HCT116 (cell line): ENCODE data around the gene NFAT5. TPM values are rescaled to one million over a fixed set of nuclear protein-coding genes. Genes with fewer than 3 reads are reported as not detected.

Source experiments
- ATAC-seq: fragments of 200-7000 bp; cut with Tn5 transposase; 2 replicates; pipeline ENCODE4 v1.9.1; 2020; ENCODE audit warnings: mild to moderate bottlenecking, moderate library complexity
- BruUV-seq: library from RNA; stranded (reverse); fragments of 400-500 nt; replicated peaks from 2 replicates; lab custom pipeline; 2021; lab: Mats Ljungman, UMichigan
- CTCF ChIA-PET: fragments of 300-600 bp; sonication (Branson Sonifier 250); formaldehyde crosslinking; loops from one replicate; lab custom pipeline; 2021; ENCODE audit warnings: antibody characterized with exemption; lab: Charles Lee
- POLR2A ChIA-PET: fragments of 300-600, 350-600 bp; sonication (Branson Sonifier 250); formaldehyde crosslinking; loops from one replicate; lab custom pipeline; 2021; ENCODE audit warnings: antibody characterized with exemption; lab: Charles Lee
- RAD21 ChIA-PET, 2 experiments: fragments of 300-600 bp; sonication (Branson Sonifier 250); formaldehyde crosslinking; loops; one replicate each; lab custom pipeline; 2023; ENCODE audit warnings: low total read pairs in 2 of 2; ENCODE audit not compliant: uncharacterized antibody in 2 of 2, unreplicated experiment in 2 of 2, low non-redundant PET in 1 of 2; lab: Charles Lee
- DNase-seq: peaks from one replicate; pipeline ENCODE4 v3.0.0-alpha.2; 2010; ENCODE audit warnings: low read depth, low spot score
- H2AFZ ChIP-seq: fragments of 200-600 bp; shearing (Covaris generic), sonication (generic); 2 replicates; pipeline ENCODE4 v1.6.1; 2017; ENCODE audit warnings: low read depth, mixed run types, mixed read lengths, antibody characterized with exemption, low read length; ENCODE audit not compliant: poor library complexity, severe bottlenecking
- H3K27ac ChIP-seq: 2 replicates; pipeline ENCODE4 v1.5.1; 2012; ENCODE audit warnings: low read depth, low read length
- H3K27me3 ChIP-seq: fragments of 200-600 bp; sonication (generic); 2 replicates; pipeline ENCODE4 v1.6.1; 2016; ENCODE audit warnings: mixed run types, low read length, mixed read lengths; ENCODE audit not compliant: insufficient read depth
- H3K36me3 ChIP-seq, 2 experiments: fragments of 200-500 bp in 1 of 2; fragments of 200-600 bp in 1 of 2; sonication (Bioruptor generic) in 1 of 2; sonication (generic) in 1 of 2; 2 replicates each; pipeline versions ENCODE4 v1.5.1 to v1.6.1; 2014 to 2016; ENCODE audit warnings: low read length in 2 of 2, inconsistent platforms in 1 of 2, mixed read lengths in 1 of 2, mixed run types in 1 of 2; ENCODE audit not compliant: insufficient read depth in 2 of 2, control insufficient read depth in 1 of 2
- H3K4me1 ChIP-seq, 2 experiments: fragments of 200-600 bp in 1 of 2; sonication (generic) in 1 of 2; 2 replicates each; pipeline versions ENCODE4 v1.5.1 to v1.6.1; 2012 to 2017; ENCODE audit warnings: low read length in 2 of 2, inconsistent platforms in 1 of 2, mild to moderate bottlenecking in 1 of 2, mixed read lengths in 1 of 2, mixed run types in 1 of 2, moderate library complexity in 1 of 2; ENCODE audit not compliant: insufficient read depth in 2 of 2, control insufficient read depth in 1 of 2
- H3K4me2 ChIP-seq: fragments of 200-600 bp; sonication (generic); 2 replicates; pipeline ENCODE4 v1.6.1; 2017; ENCODE audit warnings: mixed run types, low read length, mixed read lengths
- H3K4me3 ChIP-seq, 2 experiments: fragments of 200-600 bp in 1 of 2; sonication (generic) in 1 of 2; replicated peaks in 1 of 2; 2 replicates each; pipeline ENCODE4 v1.5.1; 2011 to 2016; ENCODE audit warnings: low read length in 2 of 2, control low read depth in 1 of 2, low read depth in 1 of 2, mild to moderate bottlenecking in 1 of 2, mixed read lengths in 1 of 2, mixed run types in 1 of 2
- H3K79me2 ChIP-seq: fragments of 200-600 bp; sonication (generic); 2 replicates; pipeline ENCODE4 v1.6.1; 2017; ENCODE audit warnings: mild to moderate bottlenecking, mixed run types, low read length, moderate library complexity, mixed read lengths; ENCODE audit not compliant: insufficient read depth
- H3K9ac ChIP-seq: fragments of 200-600 bp; sonication (generic); 2 replicates; pipeline ENCODE4 v1.6.1; 2016; ENCODE audit warnings: low read length, mixed read lengths
- H3K9me2 ChIP-seq: fragments of 200-600 bp; sonication (generic), shearing (Covaris generic); 2 replicates; pipeline ENCODE4 v1.6.1; 2017; ENCODE audit warnings: mixed run types, mild to moderate bottlenecking, moderate library complexity; ENCODE audit not compliant: insufficient read depth
- H3K9me3 ChIP-seq, 2 experiments: fragments of 200-500 bp in 1 of 2; fragments of 200-600 bp in 1 of 2; sonication (Bioruptor generic) in 1 of 2; sonication (generic) in 1 of 2; 2 replicates each; pipeline ENCODE4 v1.6.1; 2014 to 2017; ENCODE audit warnings: low read length in 2 of 2, mixed read lengths in 2 of 2, inconsistent platforms in 1 of 2, low read depth in 1 of 2, mild to moderate bottlenecking in 1 of 2, mixed run types in 1 of 2, moderate library complexity in 1 of 2; ENCODE audit not compliant: control insufficient read depth in 1 of 2, insufficient read depth in 1 of 2
- H4K20me1 ChIP-seq: fragments of 200-600 bp; sonication (generic), shearing (Covaris generic); 2 replicates; pipeline ENCODE4 v1.6.1; 2017; ENCODE audit warnings: mixed run types, mild to moderate bottlenecking, moderate library complexity; ENCODE audit not compliant: insufficient read depth
- CBX3 ChIP-seq: IDR thresholded peaks from 2 replicates; pipeline ENCODE4 v1.6.1; 2012; ENCODE audit warnings: low read depth
- CEBPB ChIP-seq: IDR thresholded peaks from 2 replicates; pipeline ENCODE4 v1.6.1; 2012; ENCODE audit warnings: low read depth
- FOSL1 ChIP-seq: IDR thresholded peaks from 2 replicates; pipeline ENCODE4 v1.6.1; 2012; ENCODE audit warnings: low read depth
- JUND ChIP-seq: IDR thresholded peaks from 2 replicates; pipeline ENCODE4 v1.6.1; 2012
- POLR2A ChIP-seq: IDR thresholded peaks from 2 replicates; pipeline ENCODE4 v1.7.0; 2011; ENCODE audit warnings: borderline replicate concordance; ENCODE audit not compliant: insufficient read depth, insufficient read length; ENCODE audit errors: extremely low read depth
- RAD21 ChIP-seq: IDR thresholded peaks from 2 replicates; pipeline ENCODE4 v1.6.1; 2012; ENCODE audit warnings: low read depth, mild to moderate bottlenecking
- SIN3A ChIP-seq: IDR thresholded peaks from 2 replicates; pipeline ENCODE4 v1.6.1; 2012; ENCODE audit warnings: low read depth
- SP1 ChIP-seq: IDR thresholded peaks from 2 replicates; pipeline ENCODE4 v1.6.1; 2012; ENCODE audit warnings: low read depth
- SRF ChIP-seq: IDR thresholded peaks from 2 replicates; pipeline ENCODE4 v1.6.1; 2012; ENCODE audit warnings: low read depth
- ZNF274 ChIP-seq: fragments of 200-500 bp; sonication (Bioruptor generic); IDR thresholded peaks from 2 replicates; pipeline ENCODE4 v1.6.1; 2014; ENCODE audit warnings: mild to moderate bottlenecking, low read depth, low read length, inconsistent platforms
- intact Hi-C: fragments of 100-400 bp; cut with micrococcal nuclease; formaldehyde crosslinking; loops from 2 replicates; pipeline ENCODE4 v1.10.0; 2022
- total RNA-seq: library from RNA; stranded (reverse); gene quantifications from one replicate; pipeline ENCODE4 v1.2.1, GENCODE V29; 2021; ENCODE audit not compliant: unreplicated experiment
- TF ChIP-seq, protein P1 (sequence below): IDR thresholded peaks from 2 replicates; pipeline ENCODE4 v1.6.1; 2012; ENCODE audit warnings: low read depth
- TF ChIP-seq, protein P2 (sequence below): IDR thresholded peaks from 2 replicates; pipeline ENCODE4 v1.6.1; 2011; ENCODE audit warnings: mild to moderate bottlenecking, low read length, moderate library complexity; ENCODE audit not compliant: insufficient replicate concordance; ENCODE audit errors: extremely low read depth

NFAT5 gene
- total RNA-seq, 1 experiment from 2014 or later: 67.4 TPM

DNA sequence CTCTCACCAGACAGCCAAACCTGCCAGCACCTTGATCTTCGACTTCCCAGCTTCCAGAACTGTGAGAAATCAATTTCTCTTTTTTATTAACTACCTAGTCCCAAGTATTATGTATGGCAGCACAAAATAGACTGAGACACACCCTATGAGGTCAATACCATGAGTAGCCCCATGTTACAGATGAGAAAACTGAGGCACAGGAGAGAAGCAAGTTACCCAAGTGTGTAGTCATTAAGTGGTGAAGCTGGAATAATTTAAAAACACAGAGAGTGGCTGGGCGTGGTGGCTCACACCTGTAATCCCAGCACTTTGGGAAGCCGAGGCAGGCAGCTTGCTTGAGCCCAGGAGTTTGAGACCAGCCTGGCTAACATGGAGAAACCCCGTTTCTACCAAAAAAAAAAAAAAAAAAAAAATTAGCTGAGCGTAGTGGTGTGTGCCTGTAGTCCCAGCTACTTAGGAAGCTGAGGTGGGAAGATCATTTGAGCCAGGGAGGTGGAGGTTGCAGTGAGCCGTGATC, 155.7 kb downstream of the NFAT5 start (continued):
- TF ChIP-seq, protein P1, sequence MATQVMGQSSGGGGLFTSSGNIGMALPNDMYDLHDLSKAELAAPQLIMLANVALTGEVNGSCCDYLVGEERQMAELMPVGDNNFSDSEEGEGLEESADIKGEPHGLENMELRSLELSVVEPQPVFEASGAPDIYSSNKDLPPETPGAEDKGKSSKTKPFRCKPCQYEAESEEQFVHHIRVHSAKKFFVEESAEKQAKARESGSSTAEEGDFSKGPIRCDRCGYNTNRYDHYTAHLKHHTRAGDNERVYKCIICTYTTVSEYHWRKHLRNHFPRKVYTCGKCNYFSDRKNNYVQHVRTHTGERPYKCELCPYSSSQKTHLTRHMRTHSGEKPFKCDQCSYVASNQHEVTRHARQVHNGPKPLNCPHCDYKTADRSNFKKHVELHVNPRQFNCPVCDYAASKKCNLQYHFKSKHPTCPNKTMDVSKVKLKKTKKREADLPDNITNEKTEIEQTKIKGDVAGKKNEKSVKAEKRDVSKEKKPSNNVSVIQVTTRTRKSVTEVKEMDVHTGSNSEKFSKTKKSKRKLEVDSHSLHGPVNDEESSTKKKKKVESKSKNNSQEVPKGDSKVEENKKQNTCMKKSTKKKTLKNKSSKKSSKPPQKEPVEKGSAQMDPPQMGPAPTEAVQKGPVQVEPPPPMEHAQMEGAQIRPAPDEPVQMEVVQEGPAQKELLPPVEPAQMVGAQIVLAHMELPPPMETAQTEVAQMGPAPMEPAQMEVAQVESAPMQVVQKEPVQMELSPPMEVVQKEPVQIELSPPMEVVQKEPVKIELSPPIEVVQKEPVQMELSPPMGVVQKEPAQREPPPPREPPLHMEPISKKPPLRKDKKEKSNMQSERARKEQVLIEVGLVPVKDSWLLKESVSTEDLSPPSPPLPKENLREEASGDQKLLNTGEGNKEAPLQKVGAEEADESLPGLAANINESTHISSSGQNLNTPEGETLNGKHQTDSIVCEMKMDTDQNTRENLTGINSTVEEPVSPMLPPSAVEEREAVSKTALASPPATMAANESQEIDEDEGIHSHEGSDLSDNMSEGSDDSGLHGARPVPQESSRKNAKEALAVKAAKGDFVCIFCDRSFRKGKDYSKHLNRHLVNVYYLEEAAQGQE: no peak

- H3K9me3 ChIP-seq: no peaks in the 10 kb centered on the region
- H3K9me2 ChIP-seq: no peaks in the 10 kb centered on the region
- H3K4me1 ChIP-seq: peaks cover 34 to 68% of the 10 kb centered on the region in 2 experiments
- peak overlapping the region; percentile 86 for H3K9ac ChIP-seq
- RAD21 ChIA-PET: interaction anchor here in 1 of 2 experiments (0.6 kb wide), 1 partner anchor 397 kb away, joined by 4 read pairs; no protein-coding TSS in a partner anchor
- no peak for DNase-seq
- peak overlapping the region; percentile 81 for H3K4me2 ChIP-seq
- CTCF ChIA-PET: interaction anchor here (1.6 kb wide), 1 partner anchor 13 kb away, joined by 6 read pairs; no protein-coding TSS in a partner anchor
- POLR2A ChIA-PET: interaction anchor here (0.9 to 1.2 kb wide), 4 partner anchors 12 to 327 kb away, joined by 3 to 4 read pairs (median 3); partner anchors contain the start of gene NOB1
- H3K36me3 ChIP-seq: peaks cover 2 to 15% of the 10 kb centered on the region in 2 experiments; a peak in 1 of 4 replicates
- no peaks in the 10 kb centered on the region for H3K27me3 ChIP-seq
- peak overlapping the region; percentile 89; the same call in 1 of the 2 replicates for H3K27ac ChIP-seq
- no peak overlapping the region for H2AFZ ChIP-seq
- TF ChIP-seq CEBPB (no peak), ZNF274 (no peak), POLR2A (no peak), SP1 (no peak), SIN3A (no peak), SRF (no peak), JUND (no peak), FOSL1 (no peak), RAD21 (no peak), CBX3 (no peak)
- TF ChIP-seq, protein P1: no peak
- TF ChIP-seq, protein P2, sequence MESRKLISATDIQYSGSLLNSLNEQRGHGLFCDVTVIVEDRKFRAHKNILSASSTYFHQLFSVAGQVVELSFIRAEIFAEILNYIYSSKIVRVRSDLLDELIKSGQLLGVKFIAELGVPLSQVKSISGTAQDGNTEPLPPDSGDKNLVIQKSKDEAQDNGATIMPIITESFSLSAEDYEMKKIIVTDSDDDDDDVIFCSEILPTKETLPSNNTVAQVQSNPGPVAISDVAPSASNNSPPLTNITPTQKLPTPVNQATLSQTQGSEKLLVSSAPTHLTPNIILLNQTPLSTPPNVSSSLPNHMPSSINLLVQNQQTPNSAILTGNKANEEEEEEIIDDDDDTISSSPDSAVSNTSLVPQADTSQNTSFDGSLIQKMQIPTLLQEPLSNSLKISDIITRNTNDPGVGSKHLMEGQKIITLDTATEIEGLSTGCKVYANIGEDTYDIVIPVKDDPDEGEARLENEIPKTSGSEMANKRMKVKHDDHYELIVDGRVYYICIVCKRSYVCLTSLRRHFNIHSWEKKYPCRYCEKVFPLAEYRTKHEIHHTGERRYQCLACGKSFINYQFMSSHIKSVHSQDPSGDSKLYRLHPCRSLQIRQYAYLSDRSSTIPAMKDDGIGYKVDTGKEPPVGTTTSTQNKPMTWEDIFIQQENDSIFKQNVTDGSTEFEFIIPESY: no peak
- TF ChIP-seq, all 23 proteins: peak for 0
- no peak for ATAC-seq
- no TSS peak for BruUV-seq
- intact Hi-C loops: no loop called here
- Histone ChIP-seq H3K79me2 (peaks cover 75% of the 10 kb centered on the region), H3K4me3 (peak overlapping the region in 1 of 2 experiments; percentile 94; a peak in 2 of 4 replicates), H4K20me1 (no peaks in the 10 kb centered on the region)
These were observed 158.7 kb downstream of the NFAT5 start for GRCh38 chr16:69724414-69724873.
